GM21528 (cell line): ENCODE results near the gene CSNK1A1.
"Not testable (repeated sequence)": the region's sequence is repeated elsewhere in the genome, so short reads cannot be mapped to it uniquely, and the experiment has no call there.

Experiments used
- ATAC-seq: cut with Tn5 transposase; IDR thresholded peaks from one replicate; pipeline ENCODE4 v1.9.1; 2021; ENCODE audit warnings: mild to moderate bottlenecking, moderate library complexity; ENCODE audit not compliant: unreplicated experiment, low FRiP score

Gene CSNK1A1

DNA sequence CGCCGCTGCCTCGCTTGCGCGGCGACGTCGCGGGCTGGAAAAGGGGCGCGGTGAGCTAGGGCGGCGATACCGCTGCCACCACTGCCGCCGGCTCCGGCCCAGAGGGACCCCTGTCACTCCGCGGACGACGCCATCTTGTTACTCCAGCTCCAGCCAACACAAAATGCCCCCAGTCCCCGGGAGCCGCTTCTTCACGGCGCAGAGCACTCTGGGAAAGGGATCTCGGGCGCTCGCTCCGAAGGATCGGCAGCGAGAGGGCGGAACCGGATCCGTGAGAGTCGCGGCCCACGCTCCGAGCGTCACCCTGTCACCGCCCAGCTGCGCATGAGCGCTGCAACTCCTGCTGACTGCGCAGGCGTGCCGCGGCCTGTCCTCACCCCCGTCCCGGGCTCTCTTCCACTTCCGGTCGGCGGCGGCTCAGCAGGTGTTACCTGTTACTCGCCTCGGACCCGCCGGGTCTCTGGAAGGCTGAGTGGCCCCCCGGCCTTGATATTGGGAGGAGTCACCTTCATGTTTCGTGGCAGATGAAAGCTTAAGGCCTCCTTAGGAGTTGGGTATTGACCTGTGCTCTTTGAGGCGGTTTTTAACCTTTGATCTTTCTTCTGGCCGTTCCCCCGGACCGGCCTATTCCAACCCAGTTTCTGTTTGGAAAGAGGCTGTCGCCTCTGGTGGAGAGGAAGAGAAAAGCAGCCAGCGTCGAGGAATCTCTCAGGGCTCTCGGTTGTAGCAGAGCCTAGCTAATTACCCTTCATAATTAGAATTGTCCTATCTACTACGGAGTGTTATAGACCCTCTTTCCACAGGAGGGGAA, at the start of gene CSNK1A1:
TSS of gene CSNK1A1 (minus strand) at position 213 of the 811 bp plus-strand sequence. CDS start 475 bp downstream, outside the sequence.
- peak; percentile 91 for ATAC-seq

DNA sequence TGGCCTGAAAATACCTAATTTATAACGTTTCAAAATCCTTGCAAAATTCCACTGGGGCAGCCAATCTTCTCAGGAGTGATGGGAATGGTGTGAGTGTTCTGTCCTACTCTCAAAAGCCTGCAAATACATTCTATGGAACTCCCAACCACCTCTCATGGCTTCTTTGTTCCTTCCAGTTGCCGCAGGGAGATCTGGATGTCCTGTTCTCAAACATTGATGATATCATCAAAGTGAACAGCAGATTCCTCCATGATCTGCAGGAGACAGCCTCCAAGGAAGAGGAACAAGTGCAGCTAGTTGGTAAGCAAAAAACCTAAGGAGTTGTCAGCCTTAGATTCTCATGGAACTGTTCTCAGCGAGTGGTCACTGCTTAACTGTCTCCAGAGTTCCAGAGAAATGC, 49.7 kb upstream of the CSNK1A1 start:
- ATAC-seq = no peak

DNA sequence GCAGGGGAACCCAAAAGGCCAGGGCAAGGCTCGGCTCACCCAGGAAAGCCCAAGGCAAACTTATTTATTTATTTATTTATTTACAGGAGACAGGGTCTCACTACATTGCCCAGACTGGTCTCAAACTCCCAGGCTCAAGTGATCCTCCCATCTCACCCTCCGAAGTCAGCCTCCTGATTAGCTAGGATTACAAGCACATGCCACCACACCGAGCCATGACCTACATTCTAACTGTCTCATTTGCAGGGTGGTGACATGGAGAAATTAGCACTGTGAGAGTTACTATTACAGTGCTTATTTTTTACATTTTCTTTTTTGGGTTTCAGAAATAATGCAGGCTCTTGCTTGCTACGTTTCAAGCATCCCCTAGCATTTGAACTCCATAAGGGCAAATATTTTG, 48.1 kb upstream of the CSNK1A1 start:
- no peak for ATAC-seq

DNA sequence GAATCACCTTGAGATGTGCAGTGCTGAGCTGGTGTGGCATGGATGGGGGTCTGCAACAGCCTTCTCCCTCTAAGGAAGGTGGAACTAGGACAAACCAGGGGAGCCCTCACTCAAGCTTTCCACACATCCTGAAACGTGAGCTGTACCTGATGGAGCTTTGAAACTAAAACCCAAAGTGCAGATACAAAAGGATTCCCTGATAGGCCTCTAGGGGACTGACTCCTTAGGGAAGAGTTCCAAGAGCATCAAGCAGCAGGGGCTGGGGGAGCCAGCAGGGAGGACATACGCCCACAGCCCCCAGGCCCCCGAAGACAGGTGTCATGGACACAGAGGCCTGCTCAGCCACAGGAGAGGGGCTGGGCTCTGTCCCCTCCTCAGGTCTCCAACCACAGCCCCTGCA, 47.7 kb upstream of the CSNK1A1 start:
- no peak for ATAC-seq

DNA sequence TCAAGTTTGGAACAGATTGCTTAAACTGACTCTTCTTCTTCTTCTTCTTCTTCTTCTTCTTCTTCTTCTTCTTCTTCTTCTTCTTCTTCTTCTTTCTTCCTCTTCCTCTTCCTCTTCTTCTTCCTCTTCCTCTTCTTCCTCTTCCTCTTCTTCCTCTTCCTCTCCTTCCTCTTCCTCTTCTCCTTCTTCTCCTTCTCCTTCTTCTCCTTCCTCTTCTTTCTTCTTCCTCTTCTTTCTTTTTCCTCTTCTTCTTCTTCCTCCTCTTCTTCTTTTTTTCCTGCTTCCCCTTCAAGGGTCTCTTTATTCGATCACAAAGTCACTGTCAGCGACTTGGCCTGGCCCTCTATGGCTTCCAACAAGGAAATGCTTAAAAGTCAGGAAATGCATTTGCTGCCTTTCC, 47.0 kb upstream of the CSNK1A1 start:
- not testable (repeated sequence) for ATAC-seq

DNA sequence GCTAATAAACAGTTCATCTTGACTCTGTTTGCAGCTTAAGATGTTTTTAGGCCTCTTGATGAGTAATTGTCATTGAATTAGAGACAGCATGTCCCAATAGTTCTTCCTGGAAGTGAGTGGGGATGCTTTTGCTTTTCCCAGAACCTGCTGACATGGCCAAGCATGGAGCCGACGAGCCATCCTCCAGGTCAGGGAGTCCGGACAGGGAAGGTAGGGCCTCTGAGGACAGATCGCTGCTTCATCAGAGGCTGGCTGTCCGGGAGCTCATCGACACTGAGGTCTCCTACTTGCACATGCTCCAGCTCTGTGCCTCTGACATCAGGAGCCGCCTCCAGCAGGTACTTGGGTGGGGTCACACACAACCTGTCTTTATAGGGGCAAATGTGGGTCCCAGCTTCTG, 46.4 kb upstream of the CSNK1A1 start:
- no peak for ATAC-seq

DNA sequence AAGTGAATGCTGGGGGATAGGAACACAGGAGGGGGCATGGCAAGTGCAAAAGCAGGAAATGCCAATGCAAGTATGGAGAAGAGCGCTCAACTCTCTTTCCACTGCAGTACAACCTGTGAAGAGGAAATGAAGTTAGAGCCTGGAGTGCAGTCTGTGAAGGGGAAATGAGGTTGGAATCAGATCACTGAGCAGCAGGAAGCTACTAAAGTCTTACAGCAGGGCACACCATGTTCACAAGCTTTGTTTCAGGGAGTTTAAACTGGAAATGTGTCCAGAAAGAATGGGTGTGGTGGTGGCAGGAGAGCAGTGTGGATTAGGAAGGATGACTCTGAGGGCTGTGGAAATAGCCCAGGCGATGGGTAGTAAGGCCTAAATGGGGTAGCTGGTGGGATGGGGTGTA, 45.5 kb upstream of the CSNK1A1 start:
- ATAC-seq = no peak

DNA sequence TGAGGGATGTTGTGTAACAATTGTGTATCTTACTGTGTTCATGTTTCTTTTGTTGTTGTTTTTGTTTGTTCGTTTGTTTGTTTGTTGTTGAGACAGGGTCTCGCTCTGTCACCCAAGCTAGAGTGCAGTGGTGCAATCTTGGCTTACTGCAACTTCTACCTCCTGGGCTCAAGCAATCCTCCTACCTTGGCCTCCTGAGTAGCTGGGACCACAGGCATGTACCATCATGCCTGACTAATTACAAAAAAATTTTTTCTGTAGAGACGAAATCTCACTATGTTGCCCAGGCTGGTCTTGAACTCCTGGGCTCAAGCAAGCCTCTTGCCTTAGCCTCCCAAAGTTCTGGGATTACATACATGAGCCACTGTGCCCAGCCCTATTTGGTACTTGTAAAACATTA, 43.9 kb upstream of the CSNK1A1 start:
- ATAC-seq = not testable (repeated sequence)

DNA sequence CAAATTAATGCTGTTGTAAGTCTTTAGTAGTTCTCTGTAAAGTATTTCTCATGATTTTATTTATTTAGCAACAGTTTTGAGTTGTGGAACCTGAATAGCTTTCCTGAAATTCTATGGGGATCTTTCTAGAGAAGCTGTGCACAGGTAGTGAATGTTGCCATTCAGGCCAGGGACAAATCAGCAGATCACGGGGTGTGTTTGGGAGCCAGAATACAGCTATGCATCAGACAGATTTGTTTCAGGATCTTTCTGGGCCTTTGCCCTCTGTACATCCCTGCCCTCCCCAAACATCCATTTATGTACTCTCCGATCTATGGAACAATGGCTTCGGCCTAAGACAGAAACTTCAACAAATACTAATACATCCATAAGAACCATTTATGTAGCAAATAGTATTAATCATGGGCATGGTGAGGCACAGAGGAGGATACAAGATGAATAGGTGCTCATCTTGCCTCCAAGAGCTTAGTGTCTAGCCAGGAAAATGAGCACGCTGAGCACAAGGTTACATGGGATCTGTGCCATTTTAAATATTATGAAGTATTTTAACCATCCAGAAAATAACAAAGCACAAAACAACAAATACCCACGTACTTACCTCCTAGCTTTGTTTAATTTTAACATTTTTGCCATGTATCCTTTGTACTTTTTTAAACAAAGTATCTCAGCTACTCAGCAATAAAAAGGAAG, 43.1 kb upstream of the CSNK1A1 start:
- no peak for ATAC-seq

DNA sequence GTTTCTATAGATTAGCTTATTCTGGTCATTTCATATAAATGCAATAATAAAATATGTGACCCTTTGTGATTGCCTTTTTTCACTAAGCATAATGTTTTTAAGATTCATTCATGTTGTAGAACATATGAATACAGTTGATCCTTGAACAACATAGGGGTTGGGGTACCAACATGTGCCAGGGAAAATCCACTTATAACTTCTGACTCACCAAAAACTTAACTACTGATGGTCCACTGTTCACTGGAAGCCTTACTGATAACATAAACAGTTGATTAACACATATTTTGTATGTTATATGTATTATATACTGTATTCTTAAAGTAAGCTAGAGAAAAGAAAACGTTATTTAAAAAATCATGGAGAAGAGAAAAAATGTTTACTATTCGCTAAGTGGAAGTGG, 42.1 kb upstream of the CSNK1A1 start:
- ATAC-seq = no peak

DNA sequence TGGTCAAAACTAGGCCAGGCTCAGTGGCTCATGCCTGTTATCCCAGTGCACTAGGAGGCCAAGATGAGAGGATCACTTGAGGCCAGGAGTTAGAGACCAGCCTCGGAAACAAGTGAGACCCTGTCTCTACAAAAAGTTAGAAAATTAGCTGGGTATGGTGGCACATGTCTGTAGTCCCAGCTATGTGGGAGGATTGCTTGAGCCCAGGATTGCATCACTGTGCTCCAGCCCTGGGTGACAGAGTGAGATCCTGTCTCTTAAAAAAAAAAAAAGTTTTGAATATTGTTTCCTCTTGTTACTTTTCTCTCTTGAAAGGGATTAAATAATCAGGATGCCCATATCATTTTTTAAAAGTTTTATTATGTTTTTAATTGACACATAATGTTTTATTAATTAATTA, 37.7 kb upstream of the CSNK1A1 start:
- no peak for ATAC-seq

DNA sequence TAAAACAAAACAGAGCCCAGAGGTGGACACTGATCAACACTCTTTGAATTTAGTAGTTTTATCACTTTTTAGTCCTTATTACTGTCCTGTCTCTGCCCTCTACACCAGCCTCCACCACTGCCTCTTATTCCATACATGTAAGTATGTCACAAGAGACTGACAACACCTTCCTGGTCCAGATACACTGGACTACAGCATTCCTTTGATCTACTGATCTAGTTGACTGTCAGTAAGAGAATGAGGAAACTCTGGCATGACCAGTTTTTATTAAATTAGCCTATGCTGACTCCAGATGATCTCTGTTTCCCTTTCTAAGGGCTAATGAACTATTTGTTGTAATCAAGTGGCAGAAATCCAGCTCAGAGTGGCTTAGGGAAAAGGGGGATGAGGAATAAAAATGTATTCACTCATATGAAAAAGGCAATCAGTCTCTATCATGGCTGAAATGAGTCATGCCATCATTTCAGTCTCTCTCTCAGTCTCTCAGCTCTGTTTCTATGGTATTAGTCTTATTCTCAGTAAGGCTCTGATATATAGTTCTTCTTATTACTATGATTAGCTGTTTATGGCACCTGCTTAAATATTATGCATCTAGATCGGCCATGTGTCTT, 35.6 kb upstream of the CSNK1A1 start:
- no peak for ATAC-seq

DNA sequence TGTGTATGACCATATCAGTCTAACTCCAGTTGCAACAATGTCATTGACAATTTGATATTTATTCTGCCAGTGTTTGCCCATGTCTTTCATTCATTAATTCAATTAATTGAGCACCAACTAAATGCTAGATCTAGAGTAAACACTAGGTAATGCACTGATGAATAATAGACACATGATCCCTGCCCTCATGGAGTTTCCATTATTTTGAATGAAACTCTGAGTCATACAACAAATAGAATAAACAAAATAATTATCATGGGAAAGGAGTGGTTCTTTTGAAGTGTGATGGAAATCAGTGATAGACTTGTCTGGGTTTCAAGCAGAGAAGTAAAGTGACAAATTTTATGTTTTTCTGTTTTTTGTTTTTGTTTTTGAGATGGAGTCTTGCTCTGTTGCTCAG, 34.7 kb upstream of the CSNK1A1 start:
- ATAC-seq = no peak

DNA sequence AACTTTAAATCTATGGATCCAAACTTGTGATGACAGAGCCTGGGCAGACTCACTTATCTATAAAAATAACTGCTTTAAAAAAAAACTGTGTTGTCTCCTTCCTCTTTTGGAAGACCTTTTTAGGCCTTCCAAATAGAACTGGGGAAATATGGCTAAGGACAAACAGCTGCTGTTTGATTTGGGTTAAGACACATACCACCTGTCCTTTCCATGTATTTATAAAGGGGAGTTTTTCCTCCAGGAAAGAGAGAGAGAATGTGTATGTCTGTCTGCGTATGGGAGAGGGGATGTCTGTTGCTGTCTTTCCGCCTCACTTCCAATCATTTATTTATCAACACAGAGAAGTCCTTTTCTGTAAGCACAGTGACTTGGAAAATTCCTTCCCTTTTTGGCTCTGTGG, 32.9 kb upstream of the CSNK1A1 start:
- ATAC-seq = no peak

DNA sequence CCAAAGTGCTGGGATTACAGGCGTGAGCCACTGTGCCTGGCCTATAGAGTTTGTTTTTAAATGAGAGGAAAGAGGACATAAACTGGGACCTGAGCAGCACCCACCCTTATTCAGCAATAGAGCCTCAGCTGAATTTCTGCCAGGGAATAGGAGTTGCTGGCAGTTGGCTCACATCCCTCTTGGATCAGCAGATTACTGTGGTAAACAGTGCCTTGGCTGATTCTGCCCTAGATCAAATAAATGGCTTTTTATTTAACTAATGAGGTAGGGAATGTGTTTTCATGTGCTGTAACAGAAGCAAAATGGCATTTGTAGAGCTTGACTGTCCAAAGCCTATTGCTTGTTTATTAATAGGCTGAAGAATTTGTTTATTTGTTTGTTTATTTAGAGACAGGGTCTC, 32.2 kb upstream of the CSNK1A1 start:
- ATAC-seq = no peak

DNA sequence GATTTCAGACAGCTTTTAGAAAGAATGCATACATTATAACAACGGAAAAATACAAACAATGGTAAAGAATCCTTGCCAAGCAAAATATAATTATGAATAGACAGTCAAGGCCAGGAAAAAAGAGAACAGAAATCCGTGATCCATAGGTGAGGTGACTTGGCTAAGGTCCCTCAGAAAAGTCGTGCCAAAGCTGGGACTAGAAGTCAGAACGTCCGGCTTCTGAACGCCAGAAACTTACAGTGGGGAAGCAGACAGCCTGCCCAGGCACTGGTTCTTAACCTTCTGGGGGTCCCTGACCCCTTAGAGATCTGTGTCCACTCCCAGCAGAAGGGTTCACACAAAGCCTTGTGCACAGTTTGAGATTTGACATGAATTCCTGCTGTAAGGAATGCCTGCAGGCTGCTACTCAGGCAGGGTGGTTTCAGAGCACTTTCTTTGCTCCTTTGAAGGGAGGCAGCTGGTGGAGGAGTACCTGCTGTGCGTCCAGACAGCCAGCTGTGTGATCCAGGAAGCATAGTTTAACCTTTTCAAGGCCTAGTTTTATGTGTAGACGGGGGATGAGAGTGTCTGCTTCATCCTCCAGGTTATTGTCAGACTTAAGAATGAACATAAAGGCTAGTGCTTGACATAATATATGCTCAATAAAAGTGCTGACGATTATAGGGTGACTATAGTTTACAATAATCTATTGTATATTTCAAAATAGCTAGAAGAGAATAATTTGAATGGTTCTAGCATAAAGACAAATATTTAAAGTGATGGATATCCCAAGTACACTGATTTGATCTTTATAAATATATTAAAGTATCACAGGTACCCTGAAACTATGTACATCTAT, 30.9 kb upstream of the CSNK1A1 start:
- ATAC-seq = no peak

DNA sequence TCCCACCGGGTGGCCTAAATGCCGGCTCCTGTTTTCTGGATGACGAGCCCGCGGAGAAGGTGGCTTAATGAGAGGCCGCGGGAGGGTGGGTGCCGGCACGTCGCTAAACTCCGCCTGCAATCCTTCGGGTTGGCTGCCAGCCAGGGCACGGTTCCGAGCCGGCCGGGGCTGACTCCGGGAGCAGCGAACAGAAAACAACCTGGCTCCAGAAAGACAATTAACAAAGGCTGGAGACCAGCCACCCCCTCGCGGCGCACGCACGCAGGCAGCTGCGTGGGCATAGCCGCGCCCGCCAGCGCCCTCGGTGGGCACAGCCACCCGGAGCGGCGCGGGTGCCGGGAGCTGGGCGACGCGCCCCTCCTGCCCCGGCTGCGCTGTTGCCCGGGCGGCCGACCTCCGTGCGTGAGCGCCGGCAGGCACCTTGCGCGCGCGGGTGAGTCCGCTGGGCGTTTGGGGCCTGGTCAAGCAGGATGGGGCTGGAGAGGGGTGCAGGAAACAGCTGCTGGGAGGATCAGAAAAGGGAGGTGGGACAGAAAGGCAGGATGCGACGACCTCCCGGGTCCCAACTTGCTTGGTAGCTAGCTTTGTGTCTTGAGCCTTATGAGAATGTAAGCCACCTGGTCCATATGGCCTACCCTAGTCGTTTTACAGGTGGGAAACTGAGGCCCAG, 30.1 kb upstream of the CSNK1A1 start, which contains the start of gene ARHGEF37:
TSS of gene ARHGEF37 (plus strand) at position 307 of the 670 bp plus-strand sequence. CDS start 16,272 bp downstream, outside the sequence.
- ATAC-seq = no peak

DNA sequence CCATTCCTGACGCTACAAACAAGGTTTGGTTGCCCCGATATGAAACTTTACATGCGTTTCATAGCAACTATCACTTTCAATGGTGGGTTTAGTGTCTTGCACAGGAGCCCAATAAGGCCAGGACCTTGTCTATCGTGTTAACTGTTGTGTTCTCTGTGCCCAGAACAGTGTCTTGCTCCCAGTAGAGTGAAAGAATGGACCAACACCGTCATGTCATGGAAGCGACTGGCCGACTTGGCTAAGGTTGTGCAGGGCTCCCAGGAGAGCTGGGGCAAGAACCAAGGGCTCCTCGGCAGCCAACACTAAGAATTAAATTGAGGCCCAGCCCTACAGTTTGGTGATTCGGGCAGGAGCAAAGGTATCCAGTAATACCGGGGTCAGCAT, 29.6 kb upstream of the CSNK1A1 start:
- no peak for ATAC-seq

DNA sequence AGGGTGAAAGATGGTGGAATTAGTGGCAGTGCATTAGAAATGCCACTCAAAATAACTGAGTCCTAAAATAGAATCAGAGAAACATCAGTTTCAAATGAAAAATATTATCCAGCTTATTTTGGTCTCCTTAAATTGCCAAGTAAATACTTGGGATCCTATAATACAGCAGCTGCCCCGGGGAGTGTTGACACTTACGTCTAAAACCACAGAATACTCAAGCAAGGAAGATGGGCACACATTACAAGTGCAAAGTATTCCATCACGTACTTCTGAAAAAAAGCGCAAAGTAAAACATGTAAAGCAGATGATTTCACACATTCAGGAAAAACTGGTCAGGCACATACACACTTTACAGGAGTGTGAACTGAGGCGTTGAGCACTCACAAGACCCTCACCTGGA, 27.7 kb upstream of the CSNK1A1 start:
- no peak for ATAC-seq

DNA sequence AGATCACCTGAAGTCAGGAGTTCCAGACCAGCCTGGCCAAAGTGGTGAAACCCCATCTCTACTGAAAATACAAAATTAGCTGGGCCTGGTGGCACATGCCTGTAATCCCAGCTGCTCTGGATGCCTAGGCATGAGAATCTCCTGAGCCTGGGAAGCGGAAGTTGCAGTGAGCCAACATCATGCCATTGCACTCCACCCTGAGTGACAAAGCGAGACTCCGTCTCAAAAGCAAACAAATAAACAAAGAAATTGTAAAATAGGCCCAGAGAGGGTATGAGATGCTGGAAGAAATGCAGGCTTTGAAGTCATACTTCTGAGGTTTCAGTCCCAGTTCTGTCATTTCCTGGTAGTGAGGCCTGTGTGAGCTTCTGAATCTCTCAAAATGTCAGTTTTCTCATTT, 24.8 kb upstream of the CSNK1A1 start:
- ATAC-seq = no peak
